Caco-2 (cell line): ENCODE measurements around the gene KITLG. TPM values are rescaled to one million over a fixed set of nuclear protein-coding genes. Genes with fewer than 3 reads are reported as not detected.

Experiments
- BruUV-seq: library from RNA; stranded (reverse); fragments of 400-500 nt; replicated peaks from 2 replicates; lab custom pipeline; 2021; lab: Mats Ljungman, UMichigan
- CTCF ChIA-PET: fragments of 300-600 bp; sonication (Branson Sonifier 250); formaldehyde crosslinking; loops from one replicate; lab custom pipeline; 2022; ENCODE audit warnings: antibody characterized with exemption; lab: Charles Lee
- POLR2A ChIA-PET: fragments of 300-600 bp; sonication (Branson Sonifier 250); formaldehyde crosslinking; loops from one replicate; lab custom pipeline; 2022; ENCODE audit warnings: antibody characterized with exemption; lab: Charles Lee
- DNase-seq, 2 experiments: peaks; one replicate each; pipeline versions ENCODE4 v3.0.0 to v3.0.0-alpha.2; 2020 to 2022
- H3K27me3 ChIP-seq: replicated peaks from 2 replicates; pipeline ENCODE4 v1.6.0; 2011; ENCODE audit warnings: low read length; ENCODE audit not compliant: control insufficient read depth, insufficient read depth
- H3K36me3 ChIP-seq: 2 replicates; pipeline ENCODE4 v1.5.1; 2011; ENCODE audit warnings: low read length; ENCODE audit not compliant: control insufficient read depth, insufficient read depth
- H3K4me1 ChIP-seq: fragments of 250-450 bp; sonication (Bioruptor Pico); 2 replicates; pipeline ENCODE4 v1.5.1; 2020; ENCODE audit warnings: mild to moderate bottlenecking
- H3K4me3 ChIP-seq: 2 replicates; pipeline ENCODE4 v1.5.1; 2011; ENCODE audit warnings: low read depth, mild to moderate bottlenecking, control low read depth, low read length
- H3K9me3 ChIP-seq: fragments of 250-450 bp; sonication (Bioruptor Pico); 2 replicates; pipeline ENCODE4 v1.5.1; 2020; ENCODE audit warnings: mild to moderate bottlenecking, moderate library complexity
- H3K27ac Mint-ChIP-seq: one replicate; pipeline ENCODE4 v1.8.0; 2022; ENCODE audit warnings: mixed read lengths; ENCODE audit not compliant: unreplicated experiment
- H3K27me3 Mint-ChIP-seq: one replicate; pipeline ENCODE4 v1.8.0; 2022; ENCODE audit warnings: mixed read lengths; ENCODE audit not compliant: insufficient read depth, unreplicated experiment
- H3K36me3 Mint-ChIP-seq: one replicate; pipeline ENCODE4 v1.8.0; 2022; ENCODE audit warnings: mild to moderate bottlenecking, mixed read lengths; ENCODE audit not compliant: insufficient read depth, unreplicated experiment
- H3K4me1 Mint-ChIP-seq: one replicate; pipeline ENCODE4 v1.8.0; 2022; ENCODE audit warnings: low read depth, mixed read lengths; ENCODE audit not compliant: unreplicated experiment
- H3K4me3 Mint-ChIP-seq: one replicate; pipeline ENCODE4 v1.8.0; 2022; ENCODE audit warnings: mild to moderate bottlenecking, moderate library complexity, mixed read lengths; ENCODE audit not compliant: unreplicated experiment
- H3K9me3 Mint-ChIP-seq: one replicate; pipeline ENCODE4 v1.8.0; 2022; ENCODE audit warnings: mixed read lengths; ENCODE audit not compliant: unreplicated experiment
- CTCF ChIP-seq, 2 experiments: fragments of 200-600 bp in 1 of 2; IDR thresholded peaks; 1 replicate in 1 of 2; 2 replicates in 1 of 2; pipeline versions ENCODE4 v1.5.1 to v1.8.0; 2011 to 2022; ENCODE audit warnings: antibody characterized with exemption in 1 of 2, control low read depth in 1 of 2, inconsistent platforms in 1 of 2, low read depth in 1 of 2, low read length in 1 of 2, mild to moderate bottlenecking in 1 of 2, moderate library complexity in 1 of 2; ENCODE audit not compliant: insufficient read depth in 1 of 2, severe bottlenecking in 1 of 2, unreplicated experiment in 1 of 2
- intact Hi-C: fragments of 100-400 bp; cut with micrococcal nuclease; formaldehyde crosslinking; loops from one replicate; pipeline ENCODE4 v1.10.0; 2022; ENCODE audit not compliant: unreplicated experiment
- total RNA-seq: library from RNA; stranded (reverse); gene quantifications from 2 replicates; pipeline ENCODE4 v1.2.3, GENCODE V29; 2022

Gene KITLG
- total RNA-seq, 1 experiment from 2014 or later, result 200 TPM

- Mint-ChIP-seq H3K27ac (no peak overlapping the region), H3K9me3 (no peaks in the 10 kb centered on the region), H3K4me3 (peak overlapping the region; percentile 35), H3K4me1 (peaks cover 47% of the 10 kb centered on the region), H3K36me3 (peaks cover 88% of the 10 kb centered on the region), H3K27me3 (no peaks in the 10 kb centered on the region)
- CTCF ChIA-PET, result interaction anchor here (0.6 kb wide), 1 partner anchor 62 kb away, joined by 3 read pairs; no protein-coding TSS in a partner anchor
- H3K27me3 ChIP-seq, result no peaks in the 10 kb centered on the region
- no peaks in the 10 kb centered on the region for H3K9me3 ChIP-seq
- H3K4me3 ChIP-seq, result no peak overlapping the region
- TF ChIP-seq CTCF (IDR thresholded peaks at IDR 0.05; ENCODE audit: insufficient read depth in 1 of 2, low read depth in 1 of 2, low read length in 1 of 2, severe bottlenecking in 1 of 2, unreplicated experiment in 1 of 2), result no peak
- H3K4me1 ChIP-seq, result peaks cover 83% of the 10 kb centered on the region
- H3K36me3 ChIP-seq, result no peaks in the 10 kb centered on the region
- BruUV-seq, result no TSS peak
- POLR2A ChIA-PET, result no interaction called here
- no peak for DNase-seq
- intact Hi-C loops, result loop anchor here (10.0 kb wide), 2 partner anchors 385 to 425 kb away; partner anchors contain the start of genes CEP290 and TMTC3
Measured at GRCh38 chr12:88570103-88570502, 10.2 kb downstream of the KITLG start.

- no peaks in the 10 kb centered on the region for H3K27me3 ChIP-seq
- Mint-ChIP-seq H3K27ac (peak overlapping the region; percentile 92), H3K9me3 (no peaks in the 10 kb centered on the region), H3K36me3 (peaks cover 94% of the 10 kb centered on the region), H3K27me3 (no peaks in the 10 kb centered on the region), H3K4me3 (peak overlapping the region; percentile 10), H3K4me1 (peaks cover 61% of the 10 kb centered on the region)
- DNase-seq, result peak; percentile 60 to 69
- no peak overlapping the region for H3K4me3 ChIP-seq
- intact Hi-C loops, result no loop called here
- H3K4me1 ChIP-seq, result peaks cover 87% of the 10 kb centered on the region
- TF ChIP-seq CTCF (IDR thresholded peaks at IDR 0.05; ENCODE audit: insufficient read depth in 1 of 2, low read depth in 1 of 2, low read length in 1 of 2, severe bottlenecking in 1 of 2, unreplicated experiment in 1 of 2), result no peak
- ChIA-PET CTCF (no interaction called here), POLR2A (interaction anchor here (1.3 kb wide), 1 partner anchor 13 kb away, joined by 7 read pairs; no protein-coding TSS in a partner anchor)
- no TSS peak for BruUV-seq
- H3K9me3 ChIP-seq, result no peaks in the 10 kb centered on the region
- no peaks in the 10 kb centered on the region; the same call in 1 of the 2 replicates for H3K36me3 ChIP-seq
Measured at GRCh38 chr12:88566430-88566829, 13.8 kb downstream of the KITLG start.

GRCh38 chr12:88562846-88563582 lies 17.3 kb downstream of the KITLG start:
- ChIA-PET POLR2A (interaction anchor here (0.6 to 1.8 kb wide), 3 partner anchors 17 to 663 kb away, joined by 3 to 6 read pairs (median 5); no protein-coding TSS in a partner anchor), CTCF (no interaction called here)
- Histone ChIP-seq H3K36me3 (no peaks in the 10 kb centered on the region; the same call in 1 of the 2 replicates), H3K27me3 (no peaks in the 10 kb centered on the region), H3K4me1 (peaks cover 88% of the 10 kb centered on the region), H3K4me3 (no peak overlapping the region), H3K9me3 (no peaks in the 10 kb centered on the region)
- H3K4me1 Mint-ChIP-seq, result peaks cover 64% of the 10 kb centered on the region
- peak overlapping the region; percentile 42 for H3K4me3 Mint-ChIP-seq
- BruUV-seq, result no TSS peak
- H3K9me3 Mint-ChIP-seq, result no peaks in the 10 kb centered on the region
- DNase-seq, result no peak
- H3K36me3 Mint-ChIP-seq, result peaks cover 97% of the 10 kb centered on the region
- no peaks in the 10 kb centered on the region for H3K27me3 Mint-ChIP-seq
- no peak for TF ChIP-seq CTCF (IDR thresholded peaks at IDR 0.05; ENCODE audit: insufficient read depth in 1 of 2, low read depth in 1 of 2, low read length in 1 of 2, severe bottlenecking in 1 of 2, unreplicated experiment in 1 of 2)
- H3K27ac Mint-ChIP-seq, result peak overlapping the region; percentile 16
- intact Hi-C loops, result no loop called here
